Activated CD8-positive, alpha-beta memory T cell treated with anti-CD3 and anti-CD28 coated beads for 36 hours (primary cell): ENCODE measurements around the gene USB1. TPM values are rescaled to one million over a fixed set of nuclear protein-coding genes. Genes with fewer than 3 reads are reported as not detected.

ENCODE experiments used
- CTCF ChIA-PET: fragments of 350-600 bp; sonication (Branson Sonifier 250); formaldehyde crosslinking; loops from one replicate; lab custom pipeline; 2021; ENCODE audit warnings: antibody characterized with exemption; lab: Charles Lee
- POLR2A ChIA-PET: fragments of 350-600 bp; sonication (Branson Sonifier 250); formaldehyde crosslinking; loops from one replicate; lab custom pipeline; 2021; ENCODE audit warnings: antibody characterized with exemption; lab: Charles Lee
- total RNA-seq, 2 experiments: library from RNA; stranded (reverse); gene quantifications; one replicate each; pipeline ENCODE4 v1.2.3, GENCODE V29; 2021

USB1 gene
- total RNA-seq, 2 experiments from 2014 or later, result 67.7 to 71.0 TPM

- CTCF ChIA-PET, result no interaction called here
- POLR2A ChIA-PET, result no interaction called here
These were observed 53.1 kb downstream of the USB1 start for GRCh38 chr16:58054289-58054688.

- ChIA-PET POLR2A (no interaction called here), CTCF (no interaction called here)
These were observed 55.4 kb downstream of the USB1 start for GRCh38 chr16:58056580-58056979.

- ChIA-PET CTCF (no interaction called here), POLR2A (no interaction called here)
These were observed 55.9 kb downstream of the USB1 start for GRCh38 chr16:58057121-58057520.

- CTCF ChIA-PET, result no interaction called here
These were observed 56.6 kb downstream of the USB1 start for GRCh38 chr16:58057784-58058183.

GRCh38 chr16:58062821-58063220 is 61.6 kb downstream of the USB1 start:
- ChIA-PET CTCF (no interaction called here), POLR2A (no interaction called here)

More at GRCh38 chr16:58057784-58058183, 56.6 kb downstream of the USB1 start:
- POLR2A ChIA-PET, result no interaction called here

- POLR2A ChIA-PET, result no interaction called here
- CTCF ChIA-PET, result no interaction called here
These were observed 62.3 kb downstream of the USB1 start for GRCh38 chr16:58063377-58064076.

GRCh38 chr16:58070585-58070984 is 69.4 kb downstream of the USB1 start:
- ChIA-PET CTCF (no interaction called here), POLR2A (no interaction called here)

Other genes starting within 250 kb of the USB1 start
- gene KIFC3, start 198.9 kb upstream of the USB1 start, total RNA-seq, result 1 to 10 TPM; 3.0 to 3.1 TPM
- not detected for gene CNGB1, start 30.3 kb upstream of the USB1 start, total RNA-seq
- 10 to 100 TPM in 1 of 2 experiments, 1 to 10 TPM in 1; 9.5 to 10.1 TPM for gene ZNF319, start 735 bp upstream of the USB1 start, total RNA-seq
- under 1 TPM; 0.61 to 0.84 TPM for gene MMP15, start 24.3 kb downstream of the USB1 start, total RNA-seq
- gene CFAP20, start 128.0 kb downstream of the USB1 start, total RNA-seq, result 10 to 100 TPM; 54.3 to 54.7 TPM
- 10 to 100 TPM; 94.9 to 98.5 TPM for gene CSNK2A2, start 196.7 kb downstream of the USB1 start, total RNA-seq